Measurements from ENCODE around the gene LMO1. TPM values are rescaled to one million over a fixed set of nuclear protein-coding genes. Genes with fewer than 3 reads are reported as not detected.

The LMO1 gene
- total RNA-seq, 1 experiment from 2014 or later: 0.27 TPM

DNA sequence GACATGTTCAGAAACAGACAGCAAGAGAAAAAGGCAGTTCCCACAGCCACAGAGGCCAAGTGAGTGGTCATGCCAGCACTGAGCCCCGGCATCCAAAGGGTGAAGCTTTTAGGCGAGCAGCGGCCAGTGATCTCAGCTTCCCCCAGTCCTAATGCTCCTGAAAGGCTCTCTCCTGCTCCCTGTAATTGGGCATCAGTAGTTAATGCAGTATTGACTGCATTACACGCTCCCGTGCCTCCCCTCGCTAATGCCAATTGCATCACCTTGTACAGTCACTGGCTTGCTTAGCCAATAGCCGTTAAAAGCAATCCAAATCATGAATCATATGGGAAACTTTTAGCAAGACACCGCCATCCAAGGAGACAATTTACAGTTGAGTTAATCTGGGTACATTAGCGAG lies 4.9 kb downstream of the LMO1 start (continued):
- TF ChIP-seq, protein P1, sequence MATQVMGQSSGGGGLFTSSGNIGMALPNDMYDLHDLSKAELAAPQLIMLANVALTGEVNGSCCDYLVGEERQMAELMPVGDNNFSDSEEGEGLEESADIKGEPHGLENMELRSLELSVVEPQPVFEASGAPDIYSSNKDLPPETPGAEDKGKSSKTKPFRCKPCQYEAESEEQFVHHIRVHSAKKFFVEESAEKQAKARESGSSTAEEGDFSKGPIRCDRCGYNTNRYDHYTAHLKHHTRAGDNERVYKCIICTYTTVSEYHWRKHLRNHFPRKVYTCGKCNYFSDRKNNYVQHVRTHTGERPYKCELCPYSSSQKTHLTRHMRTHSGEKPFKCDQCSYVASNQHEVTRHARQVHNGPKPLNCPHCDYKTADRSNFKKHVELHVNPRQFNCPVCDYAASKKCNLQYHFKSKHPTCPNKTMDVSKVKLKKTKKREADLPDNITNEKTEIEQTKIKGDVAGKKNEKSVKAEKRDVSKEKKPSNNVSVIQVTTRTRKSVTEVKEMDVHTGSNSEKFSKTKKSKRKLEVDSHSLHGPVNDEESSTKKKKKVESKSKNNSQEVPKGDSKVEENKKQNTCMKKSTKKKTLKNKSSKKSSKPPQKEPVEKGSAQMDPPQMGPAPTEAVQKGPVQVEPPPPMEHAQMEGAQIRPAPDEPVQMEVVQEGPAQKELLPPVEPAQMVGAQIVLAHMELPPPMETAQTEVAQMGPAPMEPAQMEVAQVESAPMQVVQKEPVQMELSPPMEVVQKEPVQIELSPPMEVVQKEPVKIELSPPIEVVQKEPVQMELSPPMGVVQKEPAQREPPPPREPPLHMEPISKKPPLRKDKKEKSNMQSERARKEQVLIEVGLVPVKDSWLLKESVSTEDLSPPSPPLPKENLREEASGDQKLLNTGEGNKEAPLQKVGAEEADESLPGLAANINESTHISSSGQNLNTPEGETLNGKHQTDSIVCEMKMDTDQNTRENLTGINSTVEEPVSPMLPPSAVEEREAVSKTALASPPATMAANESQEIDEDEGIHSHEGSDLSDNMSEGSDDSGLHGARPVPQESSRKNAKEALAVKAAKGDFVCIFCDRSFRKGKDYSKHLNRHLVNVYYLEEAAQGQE (IDR thresholded peaks at IDR 0.05; ENCODE audit: low read depth): no peak
- TF ChIP-seq SIN3A (IDR thresholded peaks at IDR 0.05; ENCODE audit: low read depth): no peak

DNA sequence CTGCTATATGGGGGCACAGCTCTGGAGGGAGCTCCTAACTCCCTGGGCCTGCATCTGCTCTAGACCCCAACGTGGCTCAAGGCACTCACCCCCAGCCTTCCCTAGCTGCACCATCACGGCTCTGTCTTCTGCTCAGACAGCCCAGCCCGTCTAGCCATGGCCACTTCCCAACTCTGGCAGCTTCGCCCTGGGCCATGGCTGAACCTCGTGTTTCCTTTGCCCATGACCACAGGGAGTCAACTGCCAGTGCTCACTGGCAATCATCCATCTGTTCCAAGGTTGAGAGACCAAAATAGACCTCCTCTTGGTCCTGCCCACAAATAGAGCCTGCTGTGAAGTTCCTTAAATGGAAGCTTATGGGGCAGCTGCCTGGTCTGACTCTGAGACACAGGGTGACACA lies 5.4 kb downstream of the LMO1 start:
- no TSS peak for BruUV-seq (replicated peaks)
- no peaks in the 10 kb centered on the region for H3K9me3 ChIP-seq (ENCODE audit: control insufficient read depth in 1 of 2, insufficient read depth in 1 of 2, low read depth in 1 of 2, low read length in 2 of 2)
- DNase-seq (ENCODE audit: low read depth, low spot score) (no peak), ATAC-seq (no peak)
- no peak overlapping the region for H3K4me3 ChIP-seq (replicated peaks in 1 of 2; ENCODE audit: low read depth in 1 of 2, low read length in 2 of 2)
- no peaks in the 10 kb centered on the region for H3K27me3 ChIP-seq (ENCODE audit: insufficient read depth, low read length)
- TF ChIP-seq YY1 (IDR thresholded peaks at IDR 0.05; ENCODE audit: extremely low read depth, insufficient replicate concordance, low read depth, low read length) (no peak), MAX (IDR thresholded peaks at IDR 0.05) (no peak), EGR1 (IDR thresholded peaks at IDR 0.05; ENCODE audit: low read depth) (no peak), FOSL1 (IDR thresholded peaks at IDR 0.05; ENCODE audit: low read depth) (no peak), CTCF (IDR thresholded peaks at IDR 0.05 in 2 of 3, conservative IDR thresholded peaks at IDR 0.05 in 1 of 3; ENCODE audit: borderline replicate concordance in 1 of 3, insufficient read depth in 1 of 3, low read depth in 2 of 3, low read length in 2 of 3) (no peak), EZH2phosphoT487 (IDR thresholded peaks at IDR 0.05; ENCODE audit: borderline replicate concordance) (no peak), ATF3 (IDR thresholded peaks at IDR 0.05) (no peak)
- no peaks in the 10 kb centered on the region for H3K9me2 ChIP-seq (ENCODE audit: insufficient read depth)
- H2AFZ ChIP-seq (ENCODE audit: low read depth, low read length, poor library complexity, severe bottlenecking): no peak overlapping the region
- H3K4me1 ChIP-seq (ENCODE audit: control insufficient read depth in 1 of 2, insufficient read depth in 2 of 2, low read length in 2 of 2): no peaks in the 10 kb centered on the region
- H3K27ac ChIP-seq (ENCODE audit: low read depth, low read length): no peak overlapping the region
- H3K4me2 ChIP-seq (ENCODE audit: low read length): no peak overlapping the region
- H3K9ac ChIP-seq (ENCODE audit: low read length): no peak overlapping the region
- ChIA-PET CTCF (interaction anchor here (1.2 kb wide), 1 partner anchor 24 kb away, joined by 4 read pairs; no protein-coding TSS in a partner anchor), POLR2A (no interaction called here), RAD21 (ENCODE audit: low non-redundant PET in 1 of 2, low total read pairs in 2 of 2, uncharacterized antibody in 2 of 2, unreplicated experiment in 2 of 2) (no interaction called here)
- no peaks in the 10 kb centered on the region for H4K20me1 ChIP-seq (ENCODE audit: insufficient read depth)
- no peaks in the 10 kb centered on the region for H3K79me2 ChIP-seq (ENCODE audit: insufficient read depth, low read length)
- H3K36me3 ChIP-seq (ENCODE audit: control insufficient read depth in 1 of 2, insufficient read depth in 2 of 2, low read length in 2 of 2): no peaks in the 10 kb centered on the region
- intact Hi-C loops (cut with micrococcal nuclease): no loop called here

Data from HCT116 (cell line).